ENCODE measurements around the gene UQCRC1. TPM values are rescaled to one million over a fixed set of nuclear protein-coding genes. Genes with fewer than 3 reads are reported as not detected.
A peak's percentile ranks its signal among the peaks of the same experiment; 100 is the strongest.
"Not testable (repeated sequence)": the region's sequence is repeated elsewhere in the genome, so short reads cannot be mapped to it uniquely, and the experiment has no call there.

The UQCRC1 gene

GRCh38 chr3:48552111-48552951, 57.1 kb downstream of the UQCRC1 start:
- DNase-seq: no peak
- H3K4me2 ChIP-seq (ENCODE audit: low read length, poor library complexity, severe bottlenecking): no peak overlapping the region
- H3K27me3 ChIP-seq (ENCODE audit: control insufficient read depth in 1 of 2, insufficient read depth in 1 of 2, low read length in 2 of 2): no peaks in the 10 kb centered on the region
- H3K4me3 ChIP-seq (ENCODE audit: insufficient read depth in 1 of 2, low read depth in 1 of 2, low read length in 2 of 2): no peak overlapping the region
- H2AK5ac ChIP-seq (ENCODE audit: low read length, severe bottlenecking): no peak overlapping the region
- no peaks in the 10 kb centered on the region for H3K9me3 ChIP-seq (ENCODE audit: control insufficient read depth, low read length)
- no peak overlapping the region for H2BK5ac ChIP-seq (ENCODE audit: low read depth, low read length, poor library complexity, severe bottlenecking)
- no peak overlapping the region for H2AFZ ChIP-seq (ENCODE audit: low read depth, low read length)
- no peak overlapping the region for H4K8ac ChIP-seq (ENCODE audit: low read length)
- peaks cover 3 to 45% of the 10 kb centered on the region in 2 experiments for H3K36me3 ChIP-seq (ENCODE audit: control insufficient read depth in 1 of 2, insufficient read depth in 2 of 2, low read depth in 1 of 2, low read length in 2 of 2)
- no peak overlapping the region for H2BK15ac ChIP-seq (ENCODE audit: low read depth, poor library complexity, severe bottlenecking)
- no peak overlapping the region for H3K4ac ChIP-seq (ENCODE audit: low read depth in 1 of 2, low read length in 2 of 2)
- peak overlapping the region in 1 of 2 experiments; percentile 6 for H2BK12ac ChIP-seq (ENCODE audit: low read length in 2 of 2)
- H3K14ac ChIP-seq (ENCODE audit: low read length in 2 of 2): no peak overlapping the region
- H3K79me1 ChIP-seq (replicated peaks; ENCODE audit: low read length, poor library complexity, severe bottlenecking): peaks cover 27% of the 10 kb centered on the region
- WGBS: 90% methylated on average over 14 of the region's 14 CpGs
- peaks cover 28% of the 10 kb centered on the region for H3K4me1 ChIP-seq (ENCODE audit: control insufficient read depth, insufficient read depth, low read depth, low read length)
- H3K23ac ChIP-seq (ENCODE audit: low read length in 2 of 2): no peak overlapping the region
- H2BK120ac ChIP-seq (ENCODE audit: low read depth, low read length): no peak overlapping the region
- no peak overlapping the region for H3K9ac ChIP-seq (ENCODE audit: low read length)
- no peak overlapping the region for H3K18ac ChIP-seq (ENCODE audit: low read depth in 1 of 2, low read length in 2 of 2)
- peak overlapping the region; percentile 36 for H4K91ac ChIP-seq (ENCODE audit: low read length)
- no peak overlapping the region for H3K27ac ChIP-seq (ENCODE audit: low read length, poor library complexity, severe bottlenecking)

- Histone ChIP-seq H3K36me3 (ENCODE audit: control insufficient read depth in 1 of 2, insufficient read depth in 2 of 2, low read depth in 1 of 2, low read length in 2 of 2) (peaks cover 5 to 51% of the 10 kb centered on the region in 2 experiments), H3K79me1 (replicated peaks; ENCODE audit: low read length, poor library complexity, severe bottlenecking) (peaks cover 28% of the 10 kb centered on the region), H2AFZ (ENCODE audit: low read depth, low read length) (peak overlapping the region; percentile 2), H3K4me1 (ENCODE audit: control insufficient read depth, insufficient read depth, low read depth, low read length) (peaks cover 25% of the 10 kb centered on the region)
- not testable (repeated sequence) for H2AK5ac ChIP-seq (ENCODE audit: low read length, severe bottlenecking); H2BK12ac ChIP-seq (ENCODE audit: low read length in 2 of 2); H3K4me3 ChIP-seq (ENCODE audit: insufficient read depth in 1 of 2, low read depth in 1 of 2, low read length in 2 of 2); H3K27me3 ChIP-seq (ENCODE audit: control insufficient read depth in 1 of 2, insufficient read depth in 1 of 2, low read length in 2 of 2); H3K27ac ChIP-seq (ENCODE audit: low read length, poor library complexity, severe bottlenecking); H3K4me2 ChIP-seq (ENCODE audit: low read length, poor library complexity, severe bottlenecking); H2BK15ac ChIP-seq (ENCODE audit: low read depth, poor library complexity, severe bottlenecking); H3K9ac ChIP-seq (ENCODE audit: low read length); H2BK120ac ChIP-seq (ENCODE audit: low read depth, low read length); H3K9me3 ChIP-seq (ENCODE audit: control insufficient read depth, low read length); H3K23ac ChIP-seq (ENCODE audit: low read length in 2 of 2); H2BK5ac ChIP-seq (ENCODE audit: low read depth, low read length, poor library complexity, severe bottlenecking); H4K91ac ChIP-seq (ENCODE audit: low read length); DNase-seq; H3K4ac ChIP-seq (ENCODE audit: low read depth in 1 of 2, low read length in 2 of 2); H4K8ac ChIP-seq (ENCODE audit: low read length); H3K14ac ChIP-seq (ENCODE audit: low read length in 2 of 2); H3K18ac ChIP-seq (ENCODE audit: low read depth in 1 of 2, low read length in 2 of 2)
- 98% methylated on average over 7 of the region's 7 CpGs for WGBS
Observed at GRCh38 chr3:48551651-48552050, 57.8 kb downstream of the UQCRC1 start.

Small RNA genes lying within 50 kb of the gene (small RNA-seq; reads per million reads assigned to genes)
- gene MIR6823 (ENCODE audit: low read depth): not detected

All from mesenchymal stem cell (in vitro differentiated cells and primary cell).